SK-N-SH treated with all-trans-retinoic acid at 6 μM for 48 hours (cell line): Measurements from ENCODE around the gene CLCF1.

ENCODE experiments used
- ARNTL ChIP-seq: fragments of 450-650 bp; formaldehyde crosslinking; IDR thresholded peaks from 2 replicates; pipeline ENCODE4 v1.5.0; 2020; ENCODE audit warnings: low read depth, mild to moderate bottlenecking, moderate library complexity, borderline replicate concordance
- BACH2 ChIP-seq: fragments of 250-450 bp; sonication (Bioruptor Pico); IDR thresholded peaks from 2 replicates; pipeline ENCODE4 v1.9.0; 2021; ENCODE audit warnings: mild to moderate bottlenecking, borderline replicate concordance
- CSRNP3 ChIP-seq: fragments of 250-450 bp; sonication (Bioruptor Pico); IDR thresholded peaks from 2 replicates; pipeline ENCODE4 v1.5.1; 2021; ENCODE audit warnings: mild to moderate bottlenecking, moderate library complexity
- ESRRG ChIP-seq: fragments of 250-450 bp; sonication (Bioruptor Pico); IDR thresholded peaks from 2 replicates; pipeline ENCODE4 v1.6.1; 2021; ENCODE audit warnings: mild to moderate bottlenecking
- ISL1 ChIP-seq: fragments of 250-450 bp; sonication (Bioruptor Pico); IDR thresholded peaks from 2 replicates; pipeline ENCODE4 v2.1.2; 2022; ENCODE audit warnings: mild to moderate bottlenecking, moderate library complexity
- OSR1 ChIP-seq: fragments of 250-450 bp; sonication (Bioruptor Pico); IDR thresholded peaks from 2 replicates; pipeline ENCODE4 v1.8.0; 2022; ENCODE audit warnings: moderate library complexity, mild to moderate bottlenecking, inconsistent platforms
- PATZ1 ChIP-seq: fragments of 250-450 bp; sonication (Bioruptor Pico); IDR thresholded peaks from 2 replicates; pipeline ENCODE4 v1.8.0; 2020; ENCODE audit warnings: mild to moderate bottlenecking, moderate library complexity, borderline replicate concordance
- POU6F1 ChIP-seq: fragments of 250-450 bp; sonication (Bioruptor Pico); IDR thresholded peaks from 2 replicates; pipeline ENCODE4 v1.8.0; 2021; ENCODE audit warnings: low read depth, mild to moderate bottlenecking, moderate library complexity, borderline replicate concordance
- PPARA ChIP-seq: fragments of 250-450 bp; sonication (Bioruptor Pico); IDR thresholded peaks from 2 replicates; pipeline ENCODE4 v1.5.0; 2020; ENCODE audit warnings: mild to moderate bottlenecking, borderline replicate concordance
- ZFP3 ChIP-seq: fragments of 250-450 bp; sonication (Bioruptor Pico); IDR thresholded peaks from 2 replicates; pipeline ENCODE4 v1.5.0; 2020; ENCODE audit warnings: mild to moderate bottlenecking, moderate library complexity
- ZFP30 ChIP-seq: fragments of 450-650 bp; formaldehyde crosslinking; IDR thresholded peaks from 2 replicates; pipeline ENCODE4 v1.5.0; 2022; ENCODE audit warnings: mild to moderate bottlenecking, moderate library complexity
- ZNF565 ChIP-seq: fragments of 450-650 bp; formaldehyde crosslinking; conservative IDR thresholded peaks from 2 replicates; pipeline ENCODE4 v1.5.0; 2020; ENCODE audit warnings: low read depth, mild to moderate bottlenecking, moderate library complexity
- ZNF70 ChIP-seq: fragments of 450-650 bp; formaldehyde crosslinking; IDR thresholded peaks from 2 replicates; pipeline ENCODE4 v1.5.0; 2020; ENCODE audit warnings: mild to moderate bottlenecking, moderate library complexity

- TF ChIP-seq ZNF565 (CRISPR knock-in tag), result no peak
- TF ChIP-seq ISL1, result no peak
- no peak for TF ChIP-seq ARNTL (CRISPR knock-in tag)
- TF ChIP-seq ZNF70, result no peak
- TF ChIP-seq BACH2 (CRISPR knock-in tag), result no peak
- TF ChIP-seq OSR1, result no peak
- TF ChIP-seq PATZ1, result no peak
- TF ChIP-seq PPARA (CRISPR knock-in tag), result no peak
- no peak for TF ChIP-seq POU6F1 (CRISPR knock-in tag)
- no peak for TF ChIP-seq ZFP30 (CRISPR knock-in tag)
- TF ChIP-seq ESRRG, result no peak
- TF ChIP-seq CSRNP3, result no peak
- TF ChIP-seq ZFP3, result no peak
Observed at GRCh38 chr11:67372321-67372992, 941 bp downstream of the CLCF1 start.
